Thymus (tissue), 11 donors: ENCODE measurements around the gene AGPAT3. TPM values are rescaled to one million over a fixed set of nuclear protein-coding genes. Genes with fewer than 3 reads are reported as not detected.

Source experiments
- DNase-seq, 9 donors: peaks; one replicate each; pipeline ENCODE4 v3.0.0-alpha.2; 2013; ENCODE audit warnings: low spot score in 9 of 9, low read depth in 6 of 9, missing footprints in 1 of 9
- H3K27ac ChIP-seq, 2 donors: one replicate each; pipeline ENCODE4 v1.5.1; 2013; ENCODE audit warnings: control low read depth in 1 of 2, low read depth in 1 of 2, low read length in 1 of 2, mild to moderate bottlenecking in 1 of 2, moderate library complexity in 1 of 2
- H3K27me3 ChIP-seq, 2 donors: one replicate each; pipeline ENCODE4 v1.5.1; 2013; ENCODE audit warnings: low read length in 1 of 2; ENCODE audit not compliant: control insufficient read depth in 2 of 2, insufficient read depth in 1 of 2
- H3K36me3 ChIP-seq, 2 donors: one replicate each; pipeline ENCODE4 v1.5.1; 2013; ENCODE audit warnings: low read length in 1 of 2, mild to moderate bottlenecking in 1 of 2, moderate library complexity in 1 of 2; ENCODE audit not compliant: control insufficient read depth in 2 of 2, insufficient read depth in 2 of 2
- H3K4me1 ChIP-seq, 2 donors: one replicate each; pipeline ENCODE4 v1.5.1; 2013; ENCODE audit warnings: low read length in 2 of 2; ENCODE audit not compliant: control insufficient read depth in 2 of 2, insufficient read depth in 2 of 2
- H3K4me3 ChIP-seq, 2 donors: one replicate each; pipeline ENCODE4 v1.5.1; 2013; ENCODE audit warnings: low read length in 2 of 2, control low read depth in 1 of 2, mild to moderate bottlenecking in 1 of 2
- H3K9me3 ChIP-seq, 2 donors: one replicate each; pipeline ENCODE4 v1.5.1; 2013; ENCODE audit warnings: low read length in 1 of 2, mild to moderate bottlenecking in 1 of 2; ENCODE audit not compliant: control insufficient read depth in 2 of 2, insufficient read depth in 1 of 2
- WGBS: extraction: QIAGEN DNeasy Blood & Tissue Kit; methylation state at CpG from one replicate; pipeline ENCODE4 v1.1.7; 2013; 5-methylcytosine and 5-hydroxymethylcytosine counted together
- polyA plus RNA-seq: library from polyadenylated mRNA; stranded (reverse); fragments of 200-250 nt; gene quantifications from one replicate; pipeline ENCODE4 v1.2.3, GENCODE V29; 2013
- total RNA-seq: library from RNA; stranded (reverse); fragments of 120-200 nt; gene quantifications from one replicate; pipeline ENCODE4 v1.2.4, GENCODE V29; 2013
- donor health status: healthy.

The AGPAT3 gene
- total and polyA plus RNA-seq, 2 donors, result 16.2 to 19.8 TPM

- H3K4me1 ChIP-seq, result peaks cover 0 to 18% of the 10 kb centered on the region in 2 donors
- peaks cover 0 to 11% of the 10 kb centered on the region in 2 donors for H3K9me3 ChIP-seq
- H3K27me3 ChIP-seq, result peaks cover 0 to 3% of the 10 kb centered on the region in 2 donors
- no peak overlapping the region for H3K4me3 ChIP-seq
- WGBS, result 93% methylated on average over 34 of the region's 34 CpGs
- no peaks in the 10 kb centered on the region for H3K36me3 ChIP-seq
- no peak for DNase-seq
- no peak overlapping the region for H3K27ac ChIP-seq
These were observed 10.9 kb upstream of the AGPAT3 start for GRCh38 chr21:43853851-43854772.

GRCh38 chr21:43854773-43855633 lies 10.0 kb upstream of the AGPAT3 start:
- Histone ChIP-seq H3K4me3 (no peak overlapping the region), H3K27me3 (peaks cover 0 to 3% of the 10 kb centered on the region in 2 donors), H3K36me3 (no peaks in the 10 kb centered on the region), H3K4me1 (peaks cover 0 to 18% of the 10 kb centered on the region in 2 donors), H3K27ac (no peak overlapping the region), H3K9me3 (peaks cover 0 to 7% of the 10 kb centered on the region in 2 donors)
- 39% methylated on average over 26 of the region's 26 CpGs for WGBS
- peak in 2 of 9 donors; percentile 34 to 67 for DNase-seq

- WGBS, result 92% methylated on average over 10 of the region's 10 CpGs
- Histone ChIP-seq H3K4me3 (no peak overlapping the region), H3K27ac (no peak overlapping the region), H3K36me3 (no peaks in the 10 kb centered on the region), H3K9me3 (peaks cover 0 to 5% of the 10 kb centered on the region in 2 donors), H3K27me3 (peaks cover 0 to 3% of the 10 kb centered on the region in 2 donors), H3K4me1 (peaks cover 0 to 21% of the 10 kb centered on the region in 2 donors)
- DNase-seq, result no peak
These were observed 9.1 kb upstream of the AGPAT3 start for GRCh38 chr21:43855955-43856354.

GRCh38 chr21:43858806-43859648 lies 6.0 kb upstream of the AGPAT3 start:
- Histone ChIP-seq H3K27ac (no peak overlapping the region), H3K9me3 (no peaks in the 10 kb centered on the region), H3K36me3 (no peaks in the 10 kb centered on the region), H3K4me3 (no peak overlapping the region), H3K27me3 (peaks cover under 1 to 3% of the 10 kb centered on the region in 2 donors), H3K4me1 (peaks cover 9 to 39% of the 10 kb centered on the region in 2 donors)
- 97% methylated on average over 26 of the region's 26 CpGs for WGBS
- no peak for DNase-seq

- Histone ChIP-seq H3K9me3 (no peaks in the 10 kb centered on the region), H3K4me1 (peaks cover 9 to 37% of the 10 kb centered on the region in 2 donors), H3K27me3 (peaks cover 4 to 5% of the 10 kb centered on the region in 2 donors), H3K4me3 (no peak overlapping the region), H3K36me3 (no peaks in the 10 kb centered on the region), H3K27ac (no peak overlapping the region)
- WGBS, result 96% methylated on average over 8 of the region's 8 CpGs
- DNase-seq, result no peak
These were observed 5.2 kb upstream of the AGPAT3 start for GRCh38 chr21:43859747-43860214.

- DNase-seq, result peak in 7 of 9 donors; percentile 33 to 87 (median 68)
- peak overlapping the region; percentile 18 to 79 for H3K27ac ChIP-seq
- 48% methylated on average over 8 of the region's 8 CpGs for WGBS
These were observed 3.3 kb upstream of the AGPAT3 start for GRCh38 chr21:43861706-43862105.

GRCh38 chr21:43864313-43864961 lies 586 bp upstream of the AGPAT3 start:
- Histone ChIP-seq H3K36me3 (peaks cover 4 to 20% of the 10 kb centered on the region in 2 donors), H3K9me3 (no peaks in the 10 kb centered on the region), H3K4me1 (peaks cover 16 to 40% of the 10 kb centered on the region in 2 donors), H3K27me3 (peaks cover 4% of the 10 kb centered on the region in 2 donors), H3K27ac (peak overlapping the region in 1 of 2 donors; percentile 58), H3K4me3 (peak overlapping the region; percentile 34 to 95)
- peak in 1 of 9 donors; percentile 56 for DNase-seq
- under 1% methylated on average over 81 of the region's 81 CpGs for WGBS

More at GRCh38 chr21:43861706-43862105, 3.3 kb upstream of the AGPAT3 start:
- Histone ChIP-seq H3K36me3 (no peaks in the 10 kb centered on the region), H3K9me3 (no peaks in the 10 kb centered on the region), H3K4me1 (peaks cover 14 to 30% of the 10 kb centered on the region in 2 donors), H3K27me3 (peaks cover 4% of the 10 kb centered on the region in 2 donors), H3K4me3 (no peak overlapping the region)
